ENCODE measurements around the gene DEK.

GRCh38 chr6:18216411-18216810, 47.9 kb downstream of the DEK start:
- TF ChIP-seq CTCF (IDR thresholded peaks at IDR 0.05; ENCODE audit: low read length), result no peak
- no peak for TF ChIP-seq EZH2 (optimal IDR thresholded peaks at IDR 0.05; ENCODE audit: low read depth, low read length)
